ENCODE results near the gene CD200R1L.
A peak's percentile ranks its signal among the peaks of the same experiment; 100 is the strongest.
"Not testable (repeated sequence)": the region's sequence is repeated elsewhere in the genome, so short reads cannot be mapped to it uniquely, and the experiment has no call there.

The CD200R1L gene

GRCh38 chr3:112846764-112847163 is at the start of gene CD200R1L:
CD200R1L (minus strand) TSS chr3:112846864; CDS start chr3:112829367, 17,497 bp downstream.
- no peak for DNase-seq

GRCh38 chr3:112894258-112894657 is 47.6 kb upstream of the CD200R1L start:
- no peak for DNase-seq

- no peak for DNase-seq
Measured at GRCh38 chr3:112889357-112889756, 42.7 kb upstream of the CD200R1L start.

- DNase-seq = no peak
Measured at GRCh38 chr3:112888381-112889085, 41.9 kb upstream of the CD200R1L start.

GRCh38 chr3:112884678-112885290 is 38.1 kb upstream of the CD200R1L start:
- no peak for DNase-seq

- DNase-seq = no peak
Measured at GRCh38 chr3:112881891-112882290, 35.2 kb upstream of the CD200R1L start.

- no peak for DNase-seq
Measured at GRCh38 chr3:112875561-112875960, 28.9 kb upstream of the CD200R1L start.

- DNase-seq = no peak
Measured at GRCh38 chr3:112874725-112875124, 28.1 kb upstream of the CD200R1L start.

GRCh38 chr3:112873632-112874031 is 27.0 kb upstream of the CD200R1L start:
- no peak for DNase-seq

- DNase-seq = no peak
Measured at GRCh38 chr3:112871735-112872134, 25.1 kb upstream of the CD200R1L start.

GRCh38 chr3:112865757-112866156 is 19.1 kb upstream of the CD200R1L start:
- DNase-seq = no peak

GRCh38 chr3:112860898-112861297 is 14.2 kb upstream of the CD200R1L start:
- no peak for DNase-seq

GRCh38 chr3:112858410-112859069 is 11.9 kb upstream of the CD200R1L start:
- DNase-seq = no peak

GRCh38 chr3:112857526-112857925 is 10.9 kb upstream of the CD200R1L start:
- DNase-seq = no peak

- no peak for DNase-seq
Measured at GRCh38 chr3:112856537-112856936, 9.9 kb upstream of the CD200R1L start.

GRCh38 chr3:112855883-112856282 is 9.2 kb upstream of the CD200R1L start:
- DNase-seq = no peak

GRCh38 chr3:112855074-112855473 is 8.4 kb upstream of the CD200R1L start:
- DNase-seq = not testable (repeated sequence)

- no peak for DNase-seq
Measured at GRCh38 chr3:112848196-112848595, 1.5 kb upstream of the CD200R1L start.

- peak in 1 of 2 experiments; percentile 12 for DNase-seq
Measured at GRCh38 chr3:112847692-112848091, 1.0 kb upstream of the CD200R1L start.

GRCh38 chr3:112845772-112846171 is 892 bp downstream of the CD200R1L start:
- no peak for DNase-seq

GRCh38 chr3:112829046-112829445 is 17.6 kb downstream of the CD200R1L start:
- DNase-seq = no peak

- no peak for DNase-seq
Measured at GRCh38 chr3:112822064-112823055, 24.3 kb downstream of the CD200R1L start.

- no peak for DNase-seq
Measured at GRCh38 chr3:112818289-112818688, 28.4 kb downstream of the CD200R1L start.
